Breast epithelium (tissue), 4 donors: ENCODE results near the gene NXPE4. TPM values are rescaled to one million over a fixed set of nuclear protein-coding genes. Genes with fewer than 3 reads are reported as not detected.

Experiments
- DNase-seq, 2 donors: peaks; one replicate each; pipeline ENCODE4 v3.0.0-alpha.2; 2019; ENCODE audit warnings: low spot score in 2 of 2
- H3K27ac ChIP-seq, 2 donors: fragments of 200-600 bp; sonication (generic) in 1 of 2; one replicate each; pipeline ENCODE4 v1.5.1; 2016 to 2019; ENCODE audit warnings: mild to moderate bottlenecking in 1 of 2
- H3K27me3 ChIP-seq, 2 donors: fragments of 200-600 bp; sonication (generic) in 1 of 2; one replicate each; pipeline versions ENCODE4 v1.5.1 to v1.6.0; 2017 to 2019; ENCODE audit warnings: control low read depth in 1 of 2, mild to moderate bottlenecking in 1 of 2
- H3K36me3 ChIP-seq: fragments of 200-600 bp; one replicate; pipeline ENCODE4 v1.5.1; 2019
- H3K4me1 ChIP-seq, 2 donors: fragments of 200-600 bp; sonication (generic); one replicate each; pipeline ENCODE4 v1.5.1; 2016 to 2019; ENCODE audit warnings: control low read depth in 1 of 2
- H3K4me3 ChIP-seq, 3 donors: fragments of 200-600 bp; sonication (generic); 1 replicate in 2 of 3; 2 replicates in 1 of 3; pipeline ENCODE4 v1.5.1; 2016 to 2019; ENCODE audit warnings: mild to moderate bottlenecking in 3 of 3, moderate library complexity in 2 of 3
- H3K9me3 ChIP-seq, 2 donors: fragments of 200-600 bp; sonication (generic) in 1 of 2; one replicate each; pipeline ENCODE4 v1.5.1; 2016 to 2019; ENCODE audit warnings: control low read depth in 1 of 2
- CTCF ChIP-seq, 3 donors: fragments of 450-650 bp; IDR thresholded peaks; one replicate each; pipeline ENCODE4 v1.5.1; 2016 to 2017; ENCODE audit warnings: antibody characterized with exemption in 3 of 3, mild to moderate bottlenecking in 3 of 3, moderate library complexity in 3 of 3
- POLR2A ChIP-seq: fragments of 450-650 bp; IDR thresholded peaks from one replicate; pipeline ENCODE4 v1.6.1; 2016; ENCODE audit warnings: antibody characterized with exemption, mild to moderate bottlenecking, moderate library complexity
- POLR2AphosphoS5 ChIP-seq, 3 donors: sonication (generic); formaldehyde crosslinking; IDR thresholded peaks; one replicate each; pipeline ENCODE4 v1.6.1; 2017; ENCODE audit warnings: antibody characterized with exemption in 3 of 3
- intact Hi-C: fragments of 100-400 bp; cut with DNase I; formaldehyde crosslinking; loops from one replicate; pipeline ENCODE4 v1.15.1; 2023; ENCODE audit warnings: low total_unique reads
- total RNA-seq, 3 donors: library from RNA; depleted of rRNA; stranded (reverse); fragments of >200 nt; gene quantifications; one replicate each; pipeline ENCODE4 v1.1.0, GENCODE V29; 2016

NXPE4 gene
- total RNA-seq, 3 donors from 2014 or later, result 0.29 to 0.66 TPM; not detected in 1

GRCh38 chr11:114622858-114623257 lies 27.3 kb upstream of the NXPE4 start:
- no peaks in the 10 kb centered on the region for H3K9me3 ChIP-seq
- H3K4me3 ChIP-seq, result no peak overlapping the region
- H3K36me3 ChIP-seq, result no peaks in the 10 kb centered on the region
- intact Hi-C loops, result no loop called here
- no peak overlapping the region for H3K27ac ChIP-seq
- TF ChIP-seq POLR2AphosphoS5 (IDR thresholded peaks at IDR 0.05) (no peak), CTCF (IDR thresholded peaks at IDR 0.05) (no peak), POLR2A (no peak)
- H3K4me1 ChIP-seq, result no peaks in the 10 kb centered on the region
- DNase-seq, result no peak
- H3K27me3 ChIP-seq, result no peaks in the 10 kb centered on the region

GRCh38 chr11:114621950-114622809 lies 26.6 kb upstream of the NXPE4 start:
- H3K27ac ChIP-seq, result no peak overlapping the region
- intact Hi-C loops, result no loop called here
- H3K36me3 ChIP-seq, result no peaks in the 10 kb centered on the region
- no peak for DNase-seq
- H3K4me1 ChIP-seq, result no peaks in the 10 kb centered on the region
- no peaks in the 10 kb centered on the region for H3K27me3 ChIP-seq
- no peaks in the 10 kb centered on the region for H3K9me3 ChIP-seq
- TF ChIP-seq CTCF (IDR thresholded peaks at IDR 0.05) (no peak), POLR2AphosphoS5 (IDR thresholded peaks at IDR 0.05) (no peak), POLR2A (no peak)
- H3K4me3 ChIP-seq, result no peak overlapping the region

- no peak for TF ChIP-seq CTCF (IDR thresholded peaks at IDR 0.05)
- no peak for TF ChIP-seq POLR2AphosphoS5 (IDR thresholded peaks at IDR 0.05)
- TF ChIP-seq POLR2A, result no peak
- Histone ChIP-seq H3K27ac (no peak overlapping the region), H3K9me3 (no peaks in the 10 kb centered on the region), H3K4me1 (no peaks in the 10 kb centered on the region), H3K27me3 (no peaks in the 10 kb centered on the region), H3K4me3 (no peak overlapping the region), H3K36me3 (no peaks in the 10 kb centered on the region)
- intact Hi-C loops, result no loop called here
- DNase-seq, result no peak
Observed at GRCh38 chr11:114621072-114621471, 25.5 kb upstream of the NXPE4 start.

GRCh38 chr11:114619659-114620173 lies 24.1 kb upstream of the NXPE4 start:
- TF ChIP-seq POLR2AphosphoS5 (IDR thresholded peaks at IDR 0.05), result no peak
- no peak for TF ChIP-seq CTCF (IDR thresholded peaks at IDR 0.05)
- no peak for TF ChIP-seq POLR2A
- Histone ChIP-seq H3K4me1 (no peaks in the 10 kb centered on the region), H3K27me3 (no peaks in the 10 kb centered on the region), H3K36me3 (no peaks in the 10 kb centered on the region), H3K27ac (no peak overlapping the region), H3K4me3 (no peak overlapping the region), H3K9me3 (no peaks in the 10 kb centered on the region)
- intact Hi-C loops, result no loop called here
- DNase-seq, result no peak

- intact Hi-C loops, result no loop called here
- Histone ChIP-seq H3K27me3 (no peaks in the 10 kb centered on the region), H3K9me3 (no peaks in the 10 kb centered on the region), H3K4me3 (no peak overlapping the region), H3K27ac (no peak overlapping the region), H3K4me1 (no peaks in the 10 kb centered on the region), H3K36me3 (no peaks in the 10 kb centered on the region)
- TF ChIP-seq POLR2A (no peak), CTCF (IDR thresholded peaks at IDR 0.05) (no peak)
- no peak for DNase-seq
Observed at GRCh38 chr11:114618139-114618538, 22.6 kb upstream of the NXPE4 start.
